Testis (tissue), 3 donors: ENCODE data around the gene KLHDC10. TPM values are rescaled to one million over a fixed set of nuclear protein-coding genes. Genes with fewer than 3 reads are reported as not detected.
"Not testable (repeated sequence)": the region's sequence is repeated elsewhere in the genome, so short reads cannot be mapped to it uniquely, and the experiment has no call there.

Source experiments
- DNase-seq: peaks from one replicate; pipeline ENCODE4 v3.0.0-alpha.2; 2019
- H3K27ac ChIP-seq, 2 donors: fragments of 200-600 bp; sonication (generic); one replicate each; pipeline ENCODE4 v1.5.1; 2019
- H3K27me3 ChIP-seq: fragments of 200-600 bp; sonication (generic); one replicate; pipeline ENCODE4 v1.5.1; 2019
- H3K36me3 ChIP-seq: fragments of 200-600 bp; sonication (generic); one replicate; pipeline ENCODE4 v1.5.1; 2017; ENCODE audit warnings: low read depth; ENCODE audit errors: missing control alignments
- H3K4me1 ChIP-seq: fragments of 200-600 bp; sonication (generic); one replicate; pipeline ENCODE4 v1.5.1; 2019
- H3K4me3 ChIP-seq, 2 donors: fragments of 200-600 bp; sonication (generic); one replicate each; pipeline ENCODE4 v1.5.1; 2017 to 2019
- H3K9me3 ChIP-seq: fragments of 200-600 bp; sonication (generic); one replicate; pipeline ENCODE4 v1.5.1; 2017
- POLR2A ChIP-seq: fragments of 450-650 bp; IDR thresholded peaks from one replicate; pipeline ENCODE4 v1.6.1; 2017; ENCODE audit warnings: antibody characterized with exemption, mild to moderate bottlenecking, moderate library complexity
- WGBS, 2 donors: methylation state at CpG; one replicate each; pipeline ENCODE4 v1.1.5; 2018; 5-methylcytosine and 5-hydroxymethylcytosine counted together
- intact Hi-C: fragments of 100-400 bp; cut with DNase I; formaldehyde crosslinking; loops from one replicate; pipeline ENCODE4 v1.15.1; 2023; ENCODE audit warnings: low total_unique reads
- polyA plus RNA-seq: library from polyadenylated mRNA; stranded (reverse); fragments of 350-450 nt; fragmentation: Illumina TruSeq; extraction: RNeasy Lipid Tissue Mini Kit (QIAGEN cat#74804); gene quantifications from one replicate; pipeline ENCODE4 v1.2.3, GENCODE V29; 2014; ENCODE audit warnings: low read depth, low replicate concordance; ENCODE audit not compliant: insufficient read depth
- total RNA-seq, 2 donors: library from RNA; depleted of rRNA; stranded (reverse); fragments of >200 nt; gene quantifications; one replicate each; pipeline ENCODE4 v1.2.3, GENCODE V29; 2016
- TF ChIP-seq, protein P1 (sequence below), 3 experiments: fragments of 450-650 bp in 2 of 3; fragments of 200-600 bp in 1 of 3; sonication (generic) in 1 of 3; IDR thresholded peaks; one replicate each; pipeline ENCODE4 v1.5.1; 2016 to 2019; ENCODE audit warnings: antibody characterized with exemption in 3 of 3, mild to moderate bottlenecking in 2 of 3, moderate library complexity in 1 of 3

The KLHDC10 gene
- total and polyA plus RNA-seq, 3 donors from 2014 or later = 38.4 to 122 (median 44.3) TPM

- 74 to 83% methylated on average over 3 of the region's 3 CpGs for WGBS, 2 donors
- Histone ChIP-seq H3K9me3 (no peaks in the 10 kb centered on the region), H3K4me1 (peaks cover 4% of the 10 kb centered on the region), H3K4me3 (no peak overlapping the region), H3K36me3 (no peaks in the 10 kb centered on the region), H3K27ac (no peak overlapping the region), H3K27me3 (no peaks in the 10 kb centered on the region)
- no peak for TF ChIP-seq POLR2A
- TF ChIP-seq, protein P1, sequence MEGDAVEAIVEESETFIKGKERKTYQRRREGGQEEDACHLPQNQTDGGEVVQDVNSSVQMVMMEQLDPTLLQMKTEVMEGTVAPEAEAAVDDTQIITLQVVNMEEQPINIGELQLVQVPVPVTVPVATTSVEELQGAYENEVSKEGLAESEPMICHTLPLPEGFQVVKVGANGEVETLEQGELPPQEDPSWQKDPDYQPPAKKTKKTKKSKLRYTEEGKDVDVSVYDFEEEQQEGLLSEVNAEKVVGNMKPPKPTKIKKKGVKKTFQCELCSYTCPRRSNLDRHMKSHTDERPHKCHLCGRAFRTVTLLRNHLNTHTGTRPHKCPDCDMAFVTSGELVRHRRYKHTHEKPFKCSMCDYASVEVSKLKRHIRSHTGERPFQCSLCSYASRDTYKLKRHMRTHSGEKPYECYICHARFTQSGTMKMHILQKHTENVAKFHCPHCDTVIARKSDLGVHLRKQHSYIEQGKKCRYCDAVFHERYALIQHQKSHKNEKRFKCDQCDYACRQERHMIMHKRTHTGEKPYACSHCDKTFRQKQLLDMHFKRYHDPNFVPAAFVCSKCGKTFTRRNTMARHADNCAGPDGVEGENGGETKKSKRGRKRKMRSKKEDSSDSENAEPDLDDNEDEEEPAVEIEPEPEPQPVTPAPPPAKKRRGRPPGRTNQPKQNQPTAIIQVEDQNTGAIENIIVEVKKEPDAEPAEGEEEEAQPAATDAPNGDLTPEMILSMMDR (IDR thresholded peaks at IDR 0.05) = no peak
- intact Hi-C loops = no loop called here
- no peak for DNase-seq
Observed at GRCh38 chr7:130079846-130080394, 9.6 kb downstream of the KLHDC10 start.

DNA sequence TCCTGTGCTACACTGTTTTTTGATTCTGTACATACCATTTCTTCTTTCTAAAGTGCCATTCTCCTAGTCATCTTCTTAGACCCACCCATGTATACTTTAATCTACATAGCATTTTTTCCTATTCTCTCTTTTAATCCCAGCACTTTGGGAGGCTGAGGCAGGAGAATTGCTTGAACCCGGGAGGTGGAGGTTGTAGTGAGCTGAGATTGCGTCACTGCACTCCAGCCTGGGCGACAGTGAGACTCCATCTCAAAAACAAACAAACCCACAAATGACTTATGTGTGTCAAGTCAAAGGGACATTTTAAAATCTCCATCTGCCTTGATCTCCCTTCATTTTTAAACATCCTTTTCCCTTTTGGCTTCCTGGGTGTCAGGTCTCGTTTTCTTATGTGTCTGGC lies 13.2 kb downstream of the KLHDC10 start:
- H3K4me3 ChIP-seq, H3K4me1 ChIP-seq, H3K9me3 ChIP-seq, intact Hi-C loops, H3K27ac ChIP-seq, H3K27me3 ChIP-seq, H3K36me3 ChIP-seq, DNase-seq: not testable (repeated sequence)
- 97 to 99% methylated on average over 4 of the region's 4 CpGs for WGBS, 2 donors

DNA sequence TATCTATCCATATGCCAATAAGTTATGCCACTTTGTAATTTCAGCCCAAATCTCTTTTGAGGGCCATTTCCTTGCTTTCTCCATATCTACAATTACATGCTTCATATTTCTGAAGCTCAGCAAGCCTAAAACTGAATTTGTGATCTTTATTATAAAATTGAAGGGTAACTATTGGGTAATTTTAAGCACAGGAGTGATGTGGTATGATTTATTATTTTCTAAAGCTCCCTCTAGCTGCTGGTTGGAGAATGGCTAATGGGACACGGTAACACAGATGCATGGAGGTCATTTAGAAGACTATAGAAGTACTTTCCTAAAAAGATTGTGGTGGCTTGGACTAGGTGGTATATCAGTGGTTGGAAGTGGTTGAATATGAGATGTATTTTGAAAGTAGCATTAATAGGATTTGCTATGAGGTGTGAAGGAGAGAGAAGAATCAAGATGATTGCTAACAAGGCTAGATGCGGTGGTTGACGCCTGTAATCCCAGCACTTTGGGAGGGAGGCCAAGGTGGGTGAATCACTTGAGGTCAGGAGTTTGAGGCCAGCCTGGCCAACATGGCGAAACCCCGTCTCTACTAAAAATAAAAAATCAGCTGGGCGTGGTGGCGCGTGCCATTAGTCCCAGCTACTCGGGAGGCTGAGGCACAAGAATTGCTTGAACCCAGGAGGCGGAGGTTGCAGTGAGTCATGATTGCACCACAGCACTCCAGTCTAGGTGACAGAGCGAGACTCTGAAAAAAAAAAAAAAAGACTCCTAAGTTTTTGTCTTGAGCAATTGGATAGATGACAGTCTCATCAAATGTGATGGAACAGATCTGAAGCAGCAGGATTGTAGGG lies 13.9 kb downstream of the KLHDC10 start:
- H3K36me3 ChIP-seq = no peaks in the 10 kb centered on the region
- H3K4me1 ChIP-seq = no peaks in the 10 kb centered on the region
- H3K4me3 ChIP-seq = no peak overlapping the region
- no peak for DNase-seq
- no peak overlapping the region for H3K27ac ChIP-seq
- whole genome bisulfite sequencing, 2 donors = 92 to 93% methylated on average over 11 of the region's 11 CpGs
- no peaks in the 10 kb centered on the region for H3K27me3 ChIP-seq
- intact Hi-C loops = no loop called here
- no peaks in the 10 kb centered on the region for H3K9me3 ChIP-seq
- TF ChIP-seq, protein P1 (IDR thresholded peaks at IDR 0.05) = peak in 1 of 3 experiments; percentile 26
- TF ChIP-seq POLR2A = no peak

DNA sequence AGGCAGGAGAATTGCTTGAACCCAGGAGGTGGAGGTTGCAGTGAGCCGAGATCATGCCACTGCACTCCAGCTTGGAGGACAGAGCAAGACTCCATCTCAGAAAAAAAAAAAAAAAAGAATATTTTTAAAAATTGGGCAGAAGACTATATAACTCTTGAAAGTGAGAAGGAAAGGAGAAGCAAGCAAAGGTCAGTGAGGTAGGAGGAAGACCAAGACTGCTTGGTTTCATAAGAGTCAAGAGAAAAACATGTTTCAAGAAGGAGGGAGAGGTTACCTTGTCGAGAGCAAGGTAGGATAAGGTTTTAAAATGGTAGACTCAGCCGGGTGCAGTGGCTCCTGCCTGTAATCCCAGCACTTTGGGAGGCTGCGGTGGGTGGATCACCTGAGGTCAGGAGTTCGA lies 14.9 kb downstream of the KLHDC10 start:
- H3K4me3 ChIP-seq, intact Hi-C loops, H3K36me3 ChIP-seq, H3K9me3 ChIP-seq, DNase-seq, H3K27me3 ChIP-seq, H3K4me1 ChIP-seq, H3K27ac ChIP-seq: not testable (repeated sequence)
- 93 to 94% methylated on average over 5 of the region's 5 CpGs for WGBS, 2 donors

- no peak overlapping the region for H3K27ac ChIP-seq
- H3K4me3 ChIP-seq = no peak overlapping the region
- H3K9me3 ChIP-seq = no peaks in the 10 kb centered on the region
- TF ChIP-seq, protein P1 (IDR thresholded peaks at IDR 0.05) = no peak
- TF ChIP-seq POLR2A = no peak
- no peaks in the 10 kb centered on the region for H3K36me3 ChIP-seq
- no peaks in the 10 kb centered on the region for H3K4me1 ChIP-seq
- no peak for DNase-seq
- intact Hi-C loops = no loop called here
- H3K27me3 ChIP-seq = no peaks in the 10 kb centered on the region
Observed at GRCh38 chr7:130086938-130087337, 16.6 kb downstream of the KLHDC10 start.

- Histone ChIP-seq H3K27ac (no peak overlapping the region), H3K9me3 (no peaks in the 10 kb centered on the region), H3K36me3 (no peaks in the 10 kb centered on the region), H3K27me3 (no peaks in the 10 kb centered on the region), H3K4me1 (no peaks in the 10 kb centered on the region), H3K4me3 (no peak overlapping the region)
- intact Hi-C loops = no loop called here
- no peak for DNase-seq
- TF ChIP-seq POLR2A = no peak
- TF ChIP-seq, protein P1 (IDR thresholded peaks at IDR 0.05) = no peak
- 57 to 64% methylated on average over 1 of the region's 1 CpG for WGBS, 2 donors
Observed at GRCh38 chr7:130087364-130087763, 17.0 kb downstream of the KLHDC10 start.
